T-helper 2 cell treated with Interferon-gamma antibody and Interleukin-4, amounts not matched to agents 100 ng/mL and 5 ng/mL, for 36 hours (primary cell): ENCODE results near the gene KTN1. TPM values are rescaled to one million over a fixed set of nuclear protein-coding genes. Genes with fewer than 3 reads are reported as not detected.

Source experiments
- intact Hi-C: fragments of 100-400 bp; cut with micrococcal nuclease; formaldehyde crosslinking; loops from one replicate; pipeline ENCODE4 v1.15.1; 2023
- total RNA-seq: library from RNA; stranded (reverse); gene quantifications from 2 replicates; pipeline ENCODE4 v1.2.3, GENCODE V29; 2022

Gene KTN1
- total RNA-seq, 1 donor from 2014 or later, result 99.1 TPM

GRCh38 chr14:55711175-55711811 lies 131.3 kb downstream of the KTN1 start:
- intact Hi-C loops, result no loop called here

- intact Hi-C loops, result no loop called here
These were observed 132.5 kb downstream of the KTN1 start for GRCh38 chr14:55712491-55712890.

GRCh38 chr14:55713486-55713885 lies 133.5 kb downstream of the KTN1 start:
- intact Hi-C loops, result no loop called here

- intact Hi-C loops, result no loop called here
These were observed 135.9 kb downstream of the KTN1 start for GRCh38 chr14:55715889-55716288.

- intact Hi-C loops, result no loop called here
These were observed 137.6 kb downstream of the KTN1 start for GRCh38 chr14:55717621-55718020.

GRCh38 chr14:55718551-55718950 lies 138.5 kb downstream of the KTN1 start:
- intact Hi-C loops, result no loop called here

- intact Hi-C loops, result no loop called here
These were observed 140.8 kb downstream of the KTN1 start for GRCh38 chr14:55720796-55721195.

- intact Hi-C loops, result no loop called here
These were observed 141.3 kb downstream of the KTN1 start for GRCh38 chr14:55721353-55721752.

GRCh38 chr14:55722054-55722453 lies 142.0 kb downstream of the KTN1 start:
- intact Hi-C loops, result no loop called here

GRCh38 chr14:55724736-55725135 lies 144.7 kb downstream of the KTN1 start:
- intact Hi-C loops, result no loop called here

- intact Hi-C loops, result no loop called here
These were observed 150.7 kb downstream of the KTN1 start for GRCh38 chr14:55730592-55731310.

- intact Hi-C loops, result no loop called here
These were observed 151.4 kb downstream of the KTN1 start for GRCh38 chr14:55731311-55731872.

GRCh38 chr14:55731881-55732498 lies 152.0 kb downstream of the KTN1 start:
- intact Hi-C loops, result loop anchor here (1.0 kb wide), 1 partner anchor 742 kb away; no protein-coding TSS in a partner anchor

GRCh38 chr14:55733599-55733998 lies 153.6 kb downstream of the KTN1 start:
- intact Hi-C loops, result no loop called here

Other genes starting within 250 kb of the KTN1 start
- gene ATG14, start 168.4 kb upstream of the KTN1 start, total RNA-seq, result 5.1 and 5.3 TPM in 2 replicates
- not detected in 2 replicates for gene TBPL2, start 139.6 kb upstream of the KTN1 start, total RNA-seq